ENCODE data around the gene SLC2A6.

Gene SLC2A6, protein sequence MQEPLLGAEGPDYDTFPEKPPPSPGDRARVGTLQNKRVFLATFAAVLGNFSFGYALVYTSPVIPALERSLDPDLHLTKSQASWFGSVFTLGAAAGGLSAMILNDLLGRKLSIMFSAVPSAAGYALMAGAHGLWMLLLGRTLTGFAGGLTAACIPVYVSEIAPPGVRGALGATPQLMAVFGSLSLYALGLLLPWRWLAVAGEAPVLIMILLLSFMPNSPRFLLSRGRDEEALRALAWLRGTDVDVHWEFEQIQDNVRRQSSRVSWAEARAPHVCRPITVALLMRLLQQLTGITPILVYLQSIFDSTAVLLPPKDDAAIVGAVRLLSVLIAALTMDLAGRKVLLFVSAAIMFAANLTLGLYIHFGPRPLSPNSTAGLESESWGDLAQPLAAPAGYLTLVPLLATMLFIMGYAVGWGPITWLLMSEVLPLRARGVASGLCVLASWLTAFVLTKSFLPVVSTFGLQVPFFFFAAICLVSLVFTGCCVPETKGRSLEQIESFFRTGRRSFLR

DNA sequence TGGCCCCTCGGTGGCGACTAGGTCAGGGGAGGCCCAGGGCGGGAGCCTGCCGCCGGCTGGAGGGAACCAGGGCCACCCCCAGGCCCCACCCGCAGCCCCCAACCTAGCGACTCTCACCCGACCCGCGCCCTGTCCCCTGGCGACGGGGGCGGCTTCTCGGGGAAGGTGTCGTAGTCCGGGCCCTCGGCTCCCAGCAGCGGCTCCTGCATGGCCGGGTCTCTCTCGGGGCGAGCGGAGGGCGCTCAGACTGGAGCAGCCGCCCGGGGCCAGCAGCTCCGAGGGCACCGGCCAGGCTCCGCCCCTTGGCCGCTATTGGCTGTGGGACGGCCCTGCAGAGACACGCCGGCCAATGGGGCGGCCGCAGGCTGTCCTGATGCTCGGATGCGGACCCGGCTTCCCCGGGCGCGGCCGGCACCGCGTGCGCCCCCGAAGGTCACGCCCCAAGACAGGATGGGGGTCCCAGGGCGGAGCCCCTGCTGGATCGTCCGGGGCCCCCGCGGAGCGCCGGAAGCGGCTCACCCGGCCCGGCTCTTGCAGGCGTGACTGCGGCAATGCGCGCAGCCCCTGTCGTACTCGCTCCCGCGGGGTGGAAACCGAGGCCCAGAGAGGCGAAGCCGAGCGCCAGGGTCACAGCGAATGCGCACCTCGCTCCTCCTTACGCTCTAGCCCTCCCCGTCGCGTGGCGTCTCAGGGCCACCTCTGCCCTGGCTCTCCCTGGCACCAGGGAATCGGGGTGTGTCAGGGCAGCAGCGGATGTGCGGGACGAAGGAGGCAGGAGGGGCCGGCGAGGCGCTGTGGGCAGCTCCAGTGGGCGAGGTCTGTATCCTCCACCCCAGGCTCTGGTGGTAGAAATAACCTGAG is at the start of gene SLC2A6:
Gene SLC2A6, minus strand, starts transcription at position 249 of the 861 bp plus-strand sequence. Its CDS starts 40 bp downstream, at position 209.
- Mint-ChIP-seq H3K4me3 (peak within 1 kb of the TSS; percentile 69), H3K4me1 (peaks cover 5% of the 10 kb centered on the region), H3K27ac (peak within 1 kb of the TSS; percentile 37), H3K9me3 (no peaks in the 10 kb centered on the region), H3K36me3 (peaks cover 7% of the 10 kb centered on the region)
- peak; percentile 98 for ATAC-seq
- DNase-seq (ENCODE audit: low spot score in 2 of 2), result peak; percentile 77 to 91

DNA sequence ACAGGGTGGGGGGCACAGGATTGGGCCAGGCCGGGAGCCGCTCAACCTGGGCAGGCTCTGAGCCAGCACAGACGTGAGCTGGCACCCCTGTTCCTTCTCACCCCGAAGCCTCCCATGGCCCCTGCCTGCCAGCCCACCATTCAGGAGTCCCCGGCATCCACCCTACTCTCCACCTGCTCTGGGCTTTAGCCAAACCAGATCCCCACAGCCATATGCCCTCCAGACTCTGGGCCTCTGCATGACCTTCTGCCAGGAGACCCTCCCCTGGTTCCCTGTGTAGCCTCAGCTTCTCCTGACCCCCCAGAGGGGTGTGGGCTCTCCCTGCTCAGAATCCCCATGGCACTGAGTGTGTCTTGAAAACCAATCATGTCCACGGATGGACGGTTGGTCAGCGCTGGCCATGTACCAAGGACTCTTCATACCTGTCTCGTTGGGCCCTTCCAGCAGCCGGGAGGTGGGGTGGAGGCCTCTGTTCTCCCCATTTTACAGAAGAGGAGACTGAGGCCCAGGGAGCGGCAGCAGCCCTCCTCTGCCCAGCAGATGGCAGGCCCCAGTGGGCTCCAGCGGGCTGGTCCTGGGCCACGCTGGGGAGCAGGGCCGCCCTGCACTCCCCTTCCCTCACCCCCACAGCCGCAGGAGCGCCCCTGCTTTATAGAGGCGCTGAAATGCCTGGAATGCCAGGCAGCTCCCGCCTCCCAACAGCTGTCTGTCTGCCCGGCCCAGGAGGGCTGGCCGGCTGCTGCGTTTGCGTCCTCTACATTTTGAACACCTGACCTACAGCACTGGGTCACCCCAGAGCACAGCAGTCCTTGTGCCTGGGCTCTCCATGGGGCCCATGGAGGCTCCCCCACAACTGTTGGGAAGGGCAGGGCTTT is 49.3 kb upstream of the SLC2A6 start:
- DNase-seq (ENCODE audit: low spot score in 2 of 2) (no peak), ATAC-seq (no peak)
- Mint-ChIP-seq H3K36me3 (no peaks in the 10 kb centered on the region), H3K4me3 (no peak overlapping the region), H3K4me1 (peaks cover 6% of the 10 kb centered on the region), H3K9me3 (no peaks in the 10 kb centered on the region), H3K27ac (no peak overlapping the region)

DNA sequence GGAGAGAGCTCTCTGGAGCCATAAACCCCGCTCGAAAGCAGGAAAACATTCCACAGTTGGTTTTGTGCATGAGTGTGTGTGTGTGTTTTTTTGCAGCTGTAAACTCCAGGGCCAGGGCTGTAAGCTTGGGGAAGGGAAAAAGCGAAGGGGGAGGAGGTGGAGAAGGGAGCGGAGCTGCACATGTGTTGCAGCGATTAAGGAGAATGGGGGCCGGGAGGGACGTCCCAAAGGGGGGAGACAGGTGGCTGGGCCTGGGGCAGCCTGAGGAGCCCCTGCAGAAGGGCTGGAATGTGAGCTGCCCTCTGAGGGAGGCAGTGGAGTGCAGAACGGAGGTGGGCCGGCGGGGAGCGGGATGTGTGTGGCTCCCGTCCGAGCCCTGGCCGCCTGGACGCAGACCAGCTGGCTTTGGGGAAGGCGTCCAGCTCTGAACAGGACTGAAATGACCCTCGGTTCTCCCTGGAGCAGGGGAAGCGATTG is 48.6 kb upstream of the SLC2A6 start:
- no peaks in the 10 kb centered on the region for H3K36me3 Mint-ChIP-seq
- no peaks in the 10 kb centered on the region for H3K4me1 Mint-ChIP-seq
- H3K4me3 Mint-ChIP-seq, result no peak overlapping the region
- H3K27ac Mint-ChIP-seq, result no peak overlapping the region
- no peaks in the 10 kb centered on the region for H3K9me3 Mint-ChIP-seq
- DNase-seq (ENCODE audit: low spot score in 2 of 2) (no peak), ATAC-seq (no peak)

DNA sequence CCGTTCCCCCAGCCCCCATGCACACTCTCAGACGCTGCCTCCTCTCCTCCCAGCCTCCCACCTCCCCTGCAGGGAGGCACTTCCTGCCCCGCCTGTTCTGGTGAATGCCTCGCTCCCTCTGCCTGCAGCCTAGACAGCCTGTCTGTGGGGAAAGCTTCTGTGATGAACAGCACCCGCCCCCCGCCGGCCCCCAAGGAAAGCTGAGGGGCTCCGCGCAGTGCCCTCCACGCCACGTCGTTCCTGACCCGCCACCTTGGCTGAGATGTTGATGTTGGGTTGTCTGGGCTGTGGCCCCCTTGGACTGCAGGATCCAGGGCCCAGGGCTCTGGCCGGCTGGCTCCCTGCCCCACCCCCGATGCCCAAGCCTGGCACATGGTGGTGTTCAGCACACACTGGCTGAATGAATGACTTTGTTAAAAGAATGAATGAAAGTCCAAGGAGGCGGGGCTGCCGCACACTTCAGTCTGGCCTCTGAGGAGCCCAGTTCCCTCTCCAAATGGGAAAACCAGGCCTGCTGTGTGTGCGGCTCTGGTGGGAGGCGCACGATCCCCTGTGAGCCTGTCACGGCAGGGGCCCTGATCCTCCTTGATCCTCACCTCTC is 47.9 kb upstream of the SLC2A6 start:
- H3K9me3 Mint-ChIP-seq, result no peaks in the 10 kb centered on the region
- H3K36me3 Mint-ChIP-seq, result no peaks in the 10 kb centered on the region
- no peak overlapping the region for H3K4me3 Mint-ChIP-seq
- ATAC-seq (no peak), DNase-seq (ENCODE audit: low spot score in 2 of 2) (no peak)
- H3K4me1 Mint-ChIP-seq, result no peaks in the 10 kb centered on the region
- H3K27ac Mint-ChIP-seq, result no peak overlapping the region

DNA sequence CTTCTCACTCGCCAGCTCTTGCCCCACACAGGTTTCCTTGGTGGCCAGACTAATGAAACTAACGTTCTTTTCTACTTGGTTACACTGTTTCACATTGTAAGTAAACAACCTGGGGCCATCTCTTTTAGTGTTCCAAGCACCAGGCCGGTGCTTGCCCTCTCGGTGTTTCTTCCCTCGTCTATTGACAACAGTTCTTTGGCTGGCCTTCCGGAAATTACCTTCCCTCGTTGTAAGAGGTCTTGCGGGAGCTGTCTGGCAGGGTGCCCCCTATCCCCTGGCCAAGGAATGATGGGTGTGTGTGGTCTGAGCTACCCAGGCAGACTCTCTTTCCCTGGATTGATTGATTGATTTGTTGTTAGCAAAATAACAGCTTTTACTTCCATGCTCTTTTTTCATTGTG is 46.8 kb upstream of the SLC2A6 start:
- H3K4me3 Mint-ChIP-seq, result no peak overlapping the region
- no peak overlapping the region for H3K27ac Mint-ChIP-seq
- ATAC-seq, result no peak
- H3K36me3 Mint-ChIP-seq, result no peaks in the 10 kb centered on the region
- no peak for DNase-seq (ENCODE audit: low spot score in 2 of 2)
- no peaks in the 10 kb centered on the region for H3K4me1 Mint-ChIP-seq
- no peaks in the 10 kb centered on the region for H3K9me3 Mint-ChIP-seq

DNA sequence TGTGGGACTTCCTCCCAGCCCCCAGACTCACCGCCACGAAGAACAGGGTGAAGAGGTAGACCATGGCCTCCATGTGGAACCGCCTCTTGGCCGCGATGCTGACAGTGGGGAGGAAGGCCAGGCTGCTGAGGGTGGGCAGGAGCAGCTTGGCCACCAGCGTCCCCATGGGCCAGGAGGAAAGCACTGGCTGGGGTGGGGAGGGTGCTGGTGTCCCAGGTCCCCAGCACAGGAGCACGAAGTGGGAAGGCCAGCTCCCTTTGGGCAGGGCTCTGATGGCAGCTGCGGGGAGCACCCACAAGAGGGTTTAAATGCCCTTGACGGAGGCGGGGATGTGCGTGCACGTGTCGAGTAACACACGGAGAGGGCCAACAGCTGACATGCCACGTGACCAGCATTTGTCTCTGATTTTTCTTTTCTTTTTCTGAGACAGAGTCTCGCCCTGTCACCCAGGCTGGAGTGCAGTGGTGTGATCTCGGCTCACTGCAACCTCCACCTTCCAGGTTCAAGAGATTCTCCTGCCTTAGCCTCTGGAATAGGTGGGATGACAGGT is 45.9 kb upstream of the SLC2A6 start, which contains the start of gene MYMK:
Gene MYMK, minus strand, starts transcription at position 281 of the 550 bp plus-strand sequence. Its CDS starts 115 bp downstream, at position 166.
- no peaks in the 10 kb centered on the region for H3K9me3 Mint-ChIP-seq
- H3K27ac Mint-ChIP-seq, result no peak within 1 kb of the TSS
- ATAC-seq, result no peak

DNA sequence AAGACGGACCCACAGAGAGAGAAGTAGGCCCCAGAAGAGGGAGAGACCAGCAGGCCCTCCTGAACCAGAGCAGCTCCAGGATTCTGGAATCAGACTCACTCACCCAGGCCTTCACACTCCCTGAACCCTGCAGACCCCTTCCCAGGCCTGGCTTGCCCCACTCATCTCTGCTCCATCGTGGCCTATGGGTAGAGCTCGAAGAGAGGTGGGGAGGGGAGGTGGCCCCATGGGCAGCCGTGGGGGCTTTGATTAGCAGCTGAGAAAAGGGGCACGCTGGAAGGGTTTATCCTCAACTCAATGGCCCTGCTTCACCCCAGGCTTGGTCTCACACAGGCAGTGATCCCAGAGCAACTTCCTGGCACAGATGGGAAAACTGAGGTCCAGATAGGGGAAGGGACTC is 45.2 kb upstream of the SLC2A6 start:
- no peak for ATAC-seq
- no peaks in the 10 kb centered on the region for H3K9me3 Mint-ChIP-seq
- DNase-seq (ENCODE audit: low spot score in 2 of 2), result no peak
- H3K27ac Mint-ChIP-seq, result no peak overlapping the region
- no peak overlapping the region for H3K4me3 Mint-ChIP-seq
- no peaks in the 10 kb centered on the region for H3K36me3 Mint-ChIP-seq
- H3K4me1 Mint-ChIP-seq, result no peaks in the 10 kb centered on the region

More for the DNA sequence above, 45.9 kb upstream of the SLC2A6 start, which contains the start of gene MYMK:
- Mint-ChIP-seq H3K4me3 (no peak within 1 kb of the TSS), H3K36me3 (no peaks in the 10 kb centered on the region), H3K4me1 (no peaks in the 10 kb centered on the region)
- no peak for DNase-seq (ENCODE audit: low spot score in 2 of 2)

DNA sequence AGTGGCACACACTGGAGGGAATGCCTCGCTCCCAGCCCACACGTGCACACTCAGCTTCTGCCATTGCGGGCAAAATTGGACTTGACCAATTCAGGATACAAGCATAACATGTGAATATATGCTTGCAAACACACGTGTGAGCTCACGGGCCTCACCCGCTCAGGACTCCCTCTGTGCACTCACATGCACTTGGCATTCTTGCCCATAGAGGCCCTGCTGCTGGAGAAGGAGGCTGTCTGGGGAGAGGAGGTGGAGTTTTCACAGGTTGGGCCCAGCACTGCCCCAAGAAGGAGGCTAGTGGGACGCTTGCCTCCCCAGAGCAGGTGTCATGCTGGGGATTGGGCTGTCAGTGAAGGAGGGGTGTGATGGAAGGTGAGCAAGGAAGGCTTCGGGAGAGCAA is 44.2 kb upstream of the SLC2A6 start:
- Mint-ChIP-seq H3K36me3 (no peaks in the 10 kb centered on the region), H3K4me3 (no peak overlapping the region), H3K9me3 (no peaks in the 10 kb centered on the region), H3K27ac (no peak overlapping the region), H3K4me1 (no peaks in the 10 kb centered on the region)
- DNase-seq (ENCODE audit: low spot score in 2 of 2) (no peak), ATAC-seq (no peak)

DNA sequence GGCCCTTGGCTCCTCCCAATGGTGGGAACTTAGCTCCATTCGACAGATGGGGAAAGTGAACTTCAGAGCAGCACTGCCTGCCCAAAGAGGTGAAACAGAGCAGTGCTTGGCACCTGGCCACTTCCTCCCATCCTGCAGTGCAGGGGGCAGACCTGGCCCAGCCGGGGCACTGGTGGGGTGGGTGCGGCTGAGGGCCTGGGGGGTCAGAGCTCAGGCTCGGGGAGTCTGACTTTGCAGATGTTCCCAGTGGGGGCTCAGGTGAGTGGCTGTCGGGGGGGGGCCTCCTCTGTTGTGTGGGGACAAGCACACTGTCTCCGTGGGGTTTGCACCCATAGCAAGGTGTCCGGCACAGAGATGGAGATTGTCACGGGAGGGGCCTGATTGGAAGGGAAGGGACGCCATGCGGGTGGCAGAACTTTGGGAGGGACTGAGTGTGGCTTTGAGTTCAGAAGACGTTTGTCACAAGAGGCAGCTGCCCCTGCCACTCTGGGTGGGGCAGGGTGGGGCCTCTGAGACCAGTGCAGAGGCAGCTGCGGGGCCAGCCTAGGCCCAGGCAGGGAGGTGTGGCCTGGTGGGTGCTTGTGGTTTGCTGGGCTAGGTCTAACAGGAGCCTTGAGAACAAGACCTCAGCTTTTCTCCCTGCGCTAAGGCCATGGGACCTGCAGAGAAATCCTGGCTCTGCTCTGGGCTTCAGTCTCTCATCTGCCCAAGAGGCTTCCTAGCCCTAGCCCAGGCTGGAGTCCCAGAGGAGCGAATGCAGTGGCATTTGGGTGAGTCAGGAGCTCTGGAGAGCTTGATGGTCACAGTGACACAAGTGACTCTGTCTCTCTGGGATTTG is 43.4 kb upstream of the SLC2A6 start:
- Mint-ChIP-seq H3K9me3 (no peaks in the 10 kb centered on the region), H3K27ac (no peak overlapping the region), H3K4me1 (no peaks in the 10 kb centered on the region), H3K36me3 (no peaks in the 10 kb centered on the region), H3K4me3 (no peak overlapping the region)
- ATAC-seq (no peak), DNase-seq (ENCODE audit: low spot score in 2 of 2) (no peak)

DNA sequence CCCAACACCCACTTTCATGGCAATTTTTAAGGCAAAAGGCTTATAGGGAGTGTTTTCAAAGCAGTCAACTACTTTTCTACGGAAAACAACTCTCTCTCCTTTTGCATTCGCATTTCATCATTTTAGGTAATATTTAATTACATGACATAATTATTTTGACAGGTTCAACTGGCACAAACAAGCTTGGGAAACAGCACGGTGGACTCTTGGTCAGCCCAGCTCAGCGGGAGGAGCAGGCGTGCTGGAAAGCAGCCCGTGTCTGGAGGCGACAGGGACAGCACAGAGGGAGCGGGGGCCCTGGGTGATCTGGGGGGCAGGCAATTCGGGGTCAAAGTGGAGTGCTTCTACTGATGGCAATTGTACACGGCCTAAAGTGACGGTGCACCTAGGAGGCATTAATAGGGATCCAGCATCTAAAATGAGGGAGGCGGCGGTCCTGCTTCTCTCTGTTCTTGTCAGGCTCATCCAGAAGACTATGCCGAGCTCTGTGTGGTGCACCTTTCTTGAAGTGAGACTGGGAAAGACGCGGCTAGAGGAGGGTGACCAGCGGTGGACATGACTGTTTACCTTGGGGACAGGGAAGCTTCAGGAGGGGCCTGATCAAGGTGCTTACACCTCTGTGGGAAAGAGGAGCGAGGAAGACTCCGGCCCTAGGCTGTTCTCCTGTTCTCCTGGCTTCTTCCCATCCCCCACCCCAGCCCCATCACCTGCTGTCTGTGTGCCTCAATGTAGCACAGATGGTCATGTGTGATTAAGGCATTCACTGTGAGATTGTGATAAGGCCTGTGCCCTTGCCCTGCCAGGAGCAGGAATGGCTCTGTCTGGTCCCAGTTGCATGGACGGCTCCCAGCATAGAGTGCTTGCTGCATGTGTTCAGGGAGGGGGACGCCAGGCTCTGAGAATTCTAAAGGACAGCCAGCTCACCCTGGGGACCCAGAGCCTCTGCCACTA is 42.5 kb upstream of the SLC2A6 start:
- H3K27ac Mint-ChIP-seq, result no peak overlapping the region
- H3K4me3 Mint-ChIP-seq, result no peak overlapping the region
- DNase-seq (ENCODE audit: low spot score in 2 of 2) (no peak), ATAC-seq (no peak)
- H3K4me1 Mint-ChIP-seq, result no peaks in the 10 kb centered on the region
- no peaks in the 10 kb centered on the region for H3K9me3 Mint-ChIP-seq
- no peaks in the 10 kb centered on the region for H3K36me3 Mint-ChIP-seq

DNA sequence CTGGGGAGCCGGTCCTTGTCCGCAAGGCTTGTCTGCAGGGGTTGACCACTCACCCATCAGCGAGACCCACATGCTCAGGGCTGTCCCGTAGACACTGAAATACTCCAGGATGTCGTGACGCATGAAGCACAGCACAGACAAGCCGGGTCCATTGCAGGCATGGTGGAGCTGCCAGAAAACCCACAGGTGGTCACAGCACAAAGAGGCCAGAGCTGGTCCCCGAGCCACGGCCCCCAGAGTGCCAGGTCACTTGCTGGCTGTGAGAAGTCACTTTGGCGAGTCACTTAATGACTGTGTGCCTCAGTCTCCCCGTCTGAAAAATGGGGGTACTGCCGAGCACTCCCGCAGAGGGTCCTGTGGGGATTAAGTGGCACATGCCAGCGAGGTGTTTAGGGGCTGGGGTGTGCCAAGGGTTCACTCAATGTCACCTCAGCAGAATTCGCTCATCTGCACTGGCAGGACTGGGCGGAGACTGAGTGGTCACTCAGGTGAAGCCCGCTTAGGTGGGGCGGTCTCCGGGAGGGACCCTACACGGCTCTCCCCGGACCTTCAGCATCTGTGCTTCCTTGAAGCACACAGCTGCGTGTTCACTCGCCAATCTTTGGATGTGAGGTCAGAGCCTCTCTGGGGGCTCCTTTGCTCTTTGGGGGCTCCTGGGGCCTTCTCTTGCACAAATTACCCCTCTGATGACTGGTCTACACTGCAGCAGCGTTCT is 41.4 kb upstream of the SLC2A6 start:
- Mint-ChIP-seq H3K4me3 (no peak overlapping the region), H3K27ac (no peak overlapping the region), H3K4me1 (no peaks in the 10 kb centered on the region), H3K9me3 (no peaks in the 10 kb centered on the region), H3K36me3 (no peaks in the 10 kb centered on the region)
- ATAC-seq, result no peak
- DNase-seq (ENCODE audit: low spot score in 2 of 2), result no peak

DNA sequence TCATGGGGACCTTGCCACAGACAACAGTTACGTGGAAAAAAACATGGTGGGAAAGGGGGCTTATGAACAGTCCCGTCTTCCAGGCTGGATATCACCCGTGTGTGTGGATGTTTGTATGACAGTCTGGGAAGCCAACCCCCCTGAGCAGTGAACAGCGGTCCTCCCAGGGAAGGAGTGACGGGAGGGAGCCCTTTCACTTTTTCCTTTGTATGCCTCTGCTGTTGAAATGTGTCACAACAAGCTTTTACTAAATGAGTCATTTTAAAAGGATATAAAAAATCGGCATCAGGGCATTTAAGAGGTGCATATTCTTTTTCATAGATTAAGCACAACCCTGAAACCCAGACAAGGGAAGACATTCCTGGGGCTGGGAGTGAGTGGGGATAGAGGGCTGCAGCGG is 40.8 kb upstream of the SLC2A6 start:
- Mint-ChIP-seq H3K9me3 (no peaks in the 10 kb centered on the region), H3K27ac (no peak overlapping the region), H3K4me1 (no peaks in the 10 kb centered on the region), H3K4me3 (no peak overlapping the region), H3K36me3 (no peaks in the 10 kb centered on the region)
- no peak for ATAC-seq
- no peak for DNase-seq (ENCODE audit: low spot score in 2 of 2)
